CD4-positive, alpha-beta T cell treated with Interferon gamma for 1 hour (primary cell): ENCODE measurements around the gene TREH.
"Not testable (repeated sequence)": the region's sequence is repeated elsewhere in the genome, so short reads cannot be mapped to it uniquely, and the experiment has no call there.

ENCODE experiments used
- DNase-seq: peaks from one replicate; pipeline ENCODE4 v3.0.0-alpha.2; 2020

The TREH gene, protein sequence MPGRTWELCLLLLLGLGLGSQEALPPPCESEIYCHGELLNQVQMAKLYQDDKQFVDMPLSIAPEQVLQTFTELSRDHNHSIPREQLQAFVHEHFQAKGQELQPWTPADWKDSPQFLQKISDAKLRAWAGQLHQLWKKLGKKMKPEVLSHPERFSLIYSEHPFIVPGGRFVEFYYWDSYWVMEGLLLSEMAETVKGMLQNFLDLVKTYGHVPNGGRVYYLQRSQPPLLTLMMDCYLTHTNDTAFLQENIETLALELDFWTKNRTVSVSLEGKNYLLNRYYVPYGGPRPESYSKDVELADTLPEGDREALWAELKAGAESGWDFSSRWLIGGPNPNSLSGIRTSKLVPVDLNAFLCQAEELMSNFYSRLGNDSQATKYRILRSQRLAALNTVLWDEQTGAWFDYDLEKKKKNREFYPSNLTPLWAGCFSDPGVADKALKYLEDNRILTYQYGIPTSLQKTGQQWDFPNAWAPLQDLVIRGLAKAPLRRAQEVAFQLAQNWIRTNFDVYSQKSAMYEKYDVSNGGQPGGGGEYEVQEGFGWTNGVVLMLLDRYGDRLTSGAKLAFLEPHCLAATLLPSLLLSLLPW

DNA sequence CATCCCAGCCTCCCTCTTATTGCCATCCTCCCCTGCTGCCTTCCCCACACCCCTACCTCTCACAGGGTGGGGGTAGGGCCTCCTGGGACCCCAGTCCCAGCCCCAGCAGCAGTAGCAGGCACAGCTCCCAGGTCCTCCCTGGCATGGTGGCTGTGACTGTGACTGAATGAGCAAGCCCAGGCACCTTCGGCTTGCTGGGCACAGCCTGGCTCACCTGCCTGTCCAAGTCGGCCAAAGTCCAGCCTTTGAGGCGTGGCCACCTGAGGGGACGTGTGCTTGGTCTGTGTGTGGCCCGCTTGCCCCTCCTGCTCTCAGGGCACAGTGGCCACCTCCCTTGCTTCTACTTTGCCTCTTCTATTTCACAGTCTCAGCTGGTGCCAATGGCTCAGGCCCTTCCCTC lies at the start of gene TREH:
TSS of gene TREH (minus strand) at position 168 of the 400 bp plus-strand sequence. CDS start at position 145, 23 bp downstream.
- no peak for DNase-seq

- DNase-seq = not testable (repeated sequence)
Observed at GRCh38 chr11:118728112-118728511, 48.7 kb upstream of the TREH start.

DNA sequence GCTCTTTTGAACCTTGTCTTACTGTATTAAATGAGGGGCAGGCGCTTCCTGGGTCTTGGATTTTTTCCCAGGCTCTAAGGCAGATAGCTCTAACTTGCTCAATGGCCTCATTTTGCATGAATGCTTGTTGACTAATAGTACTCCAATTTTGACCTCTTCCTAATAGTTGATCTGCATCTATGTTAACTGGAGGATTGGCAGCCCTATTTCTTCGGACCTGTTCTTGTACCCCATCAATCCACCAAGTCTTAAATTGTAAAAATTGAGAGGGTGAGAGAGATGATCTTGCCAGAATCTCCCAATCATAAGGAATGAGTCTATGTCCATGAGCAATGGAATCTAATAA lies 48.2 kb upstream of the TREH start:
- not testable (repeated sequence) for DNase-seq

GRCh38 chr11:118727001-118727720 lies 47.7 kb upstream of the TREH start:
- not testable (repeated sequence) for DNase-seq

DNA sequence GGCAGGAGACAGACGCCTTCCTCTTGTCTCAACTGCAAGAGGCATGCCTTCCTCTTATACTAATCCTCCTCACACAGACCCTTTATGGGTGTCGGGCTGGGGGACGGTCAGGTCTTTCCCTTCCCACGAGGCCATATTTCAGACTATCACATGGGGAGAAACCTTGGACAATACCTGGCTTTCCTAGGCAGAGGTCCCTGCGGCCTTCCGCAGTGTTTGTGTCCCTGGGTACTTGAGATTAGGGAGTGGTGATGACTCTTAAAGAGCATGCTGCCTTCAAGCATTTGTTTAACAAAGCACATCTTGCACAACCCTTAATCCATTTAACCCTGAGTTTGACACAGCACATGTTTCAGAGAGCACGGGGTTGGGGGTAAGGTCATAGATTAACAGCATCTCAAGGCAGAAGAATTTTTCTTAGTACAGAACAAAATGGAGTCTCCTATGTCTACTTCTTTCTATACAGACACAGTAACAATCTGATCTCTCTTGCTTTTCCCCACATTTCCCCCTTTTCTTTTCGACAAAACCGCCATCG lies 42.1 kb upstream of the TREH start:
- DNase-seq = not testable (repeated sequence)

DNA sequence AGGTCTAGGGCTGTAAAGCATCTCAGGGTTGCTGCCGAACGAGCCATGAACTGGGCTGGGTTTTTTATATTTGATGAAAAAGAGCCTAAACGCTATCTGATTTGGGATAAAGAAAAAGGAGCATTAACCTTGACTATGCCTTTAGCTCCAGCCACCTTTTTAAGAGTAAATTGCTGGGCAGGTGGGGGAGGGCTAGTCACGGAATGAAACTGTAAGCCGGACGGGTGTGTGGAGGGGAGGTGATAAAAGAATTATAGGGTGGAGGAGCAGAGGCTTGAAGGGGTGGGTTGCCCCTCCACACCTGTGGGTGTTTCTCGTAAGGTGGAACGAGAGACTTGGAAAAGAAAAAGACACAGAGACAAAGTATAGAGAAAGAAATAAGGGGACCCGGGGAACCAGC lies 41.3 kb upstream of the TREH start:
- not testable (repeated sequence) for DNase-seq

GRCh38 chr11:118720078-118720477 lies 40.6 kb upstream of the TREH start:
- DNase-seq = not testable (repeated sequence)

- not testable (repeated sequence) for DNase-seq
Observed at GRCh38 chr11:118718562-118718961, 39.1 kb upstream of the TREH start.

- not testable (repeated sequence) for DNase-seq
Observed at GRCh38 chr11:118717733-118718132, 38.3 kb upstream of the TREH start.

- DNase-seq = not testable (repeated sequence)
Observed at GRCh38 chr11:118717221-118717620, 37.8 kb upstream of the TREH start.

GRCh38 chr11:118715837-118716260 lies 36.4 kb upstream of the TREH start:
- no peak for DNase-seq

GRCh38 chr11:118715245-118715831 lies 35.9 kb upstream of the TREH start:
- no peak for DNase-seq

DNA sequence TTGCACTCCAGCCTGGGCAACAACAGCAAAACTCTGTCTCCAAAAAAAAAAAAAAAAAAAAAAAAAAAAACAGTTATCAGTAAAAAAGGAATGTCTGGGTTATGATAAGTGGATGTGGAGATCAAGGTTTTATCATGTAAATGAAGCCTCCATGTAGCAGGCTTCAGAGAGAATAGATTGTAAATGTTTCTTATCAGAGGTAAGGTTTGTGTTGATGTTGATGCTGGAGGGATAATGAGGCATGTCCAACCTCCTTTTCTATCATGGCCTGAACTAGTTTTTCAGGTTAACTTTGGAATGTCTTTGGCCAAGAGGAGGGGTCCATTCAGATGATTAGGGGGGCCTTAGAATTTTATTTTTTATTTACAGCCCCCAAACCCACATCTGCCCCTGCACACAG lies 35.4 kb upstream of the TREH start:
- no peak for DNase-seq

GRCh38 chr11:118714416-118714815 lies 35.0 kb upstream of the TREH start:
- not testable (repeated sequence) for DNase-seq

GRCh38 chr11:118708296-118708695 lies 28.8 kb upstream of the TREH start:
- no peak for DNase-seq

GRCh38 chr11:118706546-118706825 lies 27.0 kb upstream of the TREH start:
- DNase-seq = no peak

- no peak for DNase-seq
Observed at GRCh38 chr11:118705791-118706545, 26.5 kb upstream of the TREH start.

DNA sequence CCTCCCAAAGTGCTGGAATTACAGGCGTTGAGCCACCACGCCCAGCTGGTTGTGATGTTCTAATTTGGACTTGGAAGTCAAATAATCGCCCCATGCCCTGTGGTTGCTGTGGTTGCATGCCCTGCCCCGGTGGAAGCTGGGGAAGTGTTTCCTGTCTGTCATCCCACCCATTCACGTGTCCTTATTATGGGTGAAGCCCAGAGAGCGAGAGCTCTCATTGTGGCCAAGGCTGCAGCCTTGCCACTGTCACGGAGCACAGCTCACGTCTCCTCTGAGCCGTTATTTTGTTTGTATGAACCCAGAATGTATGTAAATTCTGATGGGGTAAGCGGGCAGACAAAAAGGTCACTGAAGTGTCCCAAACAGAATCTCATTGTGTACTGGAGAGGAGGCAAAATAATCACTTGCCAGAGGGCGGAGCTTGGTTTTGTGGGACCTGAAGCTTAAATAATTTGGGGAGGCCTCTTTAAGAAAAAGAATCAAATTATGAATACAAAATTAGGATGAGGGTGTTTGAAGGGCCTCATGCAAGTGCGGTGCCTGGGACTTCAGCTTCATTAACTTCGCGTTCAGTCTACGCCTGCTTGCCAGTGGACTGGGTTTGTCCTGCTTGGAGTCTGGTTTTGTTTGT lies 25.8 kb upstream of the TREH start:
- peak; percentile 42 for DNase-seq

- peak; percentile 35 for DNase-seq
Observed at GRCh38 chr11:118703563-118704106, 24.2 kb upstream of the TREH start.

DNA sequence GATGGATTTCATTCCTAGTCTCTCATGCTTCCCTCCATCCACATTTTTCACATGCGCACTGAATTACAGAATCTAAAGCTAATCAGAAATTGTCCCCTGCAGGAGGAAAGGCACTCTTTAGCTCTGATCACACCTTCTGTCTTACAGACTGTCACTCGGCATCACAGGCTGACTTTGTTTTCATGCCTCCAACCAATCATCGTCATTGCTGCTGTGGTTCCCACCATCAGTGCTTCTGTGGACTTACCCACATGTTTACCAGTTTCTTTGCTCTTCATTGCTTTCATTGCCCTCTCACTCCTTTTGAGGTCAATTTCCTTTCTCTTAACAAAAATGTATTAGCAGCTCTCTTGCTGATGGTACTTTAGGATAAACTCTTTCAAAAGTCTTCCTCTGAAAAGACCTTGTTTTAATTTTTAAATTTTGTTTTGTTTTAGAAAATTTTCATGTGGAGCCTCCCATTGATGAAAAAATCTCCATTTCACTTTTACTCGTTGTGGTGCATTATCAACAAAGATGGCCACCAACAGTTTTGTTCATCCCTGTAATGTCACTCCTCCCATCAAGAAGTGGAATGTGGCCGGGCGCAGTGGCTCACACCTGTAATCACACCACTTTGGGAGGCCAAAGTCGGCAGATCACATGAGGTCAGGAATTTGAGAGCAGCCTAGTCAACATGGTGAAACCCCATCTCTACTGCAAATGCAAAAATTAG lies 20.2 kb upstream of the TREH start:
- DNase-seq = peak; percentile 79

DNA sequence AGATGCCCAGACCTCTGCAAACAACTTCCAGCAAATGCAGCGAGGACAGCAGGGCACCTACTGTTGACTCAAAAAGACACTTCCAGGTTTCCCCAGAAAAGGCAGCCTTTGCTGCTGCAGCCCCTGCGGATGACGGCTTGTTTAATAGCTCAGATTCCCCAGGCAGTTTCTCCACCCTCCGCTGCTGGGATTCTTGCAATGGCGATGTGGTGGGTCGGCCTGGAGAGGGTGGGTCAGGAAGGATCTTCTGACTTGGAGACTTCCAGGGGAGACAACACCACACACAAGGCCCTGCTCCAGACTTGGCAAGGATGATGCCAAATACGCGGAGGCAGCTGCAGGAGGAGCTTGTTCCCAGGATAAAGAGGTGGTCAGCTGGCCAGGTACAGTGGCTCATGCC lies 17.9 kb upstream of the TREH start:
- no peak for DNase-seq
